Stimulated activated CD8-positive, alpha-beta memory T cell treated with anti-CD3 and anti-CD28 coated beads, Interleukin-15, amount 100 ng/mL, for 48 hours (primary cell): ENCODE measurements around the gene SUPT6H.

Experiments
- DNase-seq, 2 donors: peaks; one replicate each; pipeline ENCODE4 v3.0.0-alpha.2; 2020; ENCODE audit warnings: low read depth in 2 of 2

SUPT6H gene

DNA sequence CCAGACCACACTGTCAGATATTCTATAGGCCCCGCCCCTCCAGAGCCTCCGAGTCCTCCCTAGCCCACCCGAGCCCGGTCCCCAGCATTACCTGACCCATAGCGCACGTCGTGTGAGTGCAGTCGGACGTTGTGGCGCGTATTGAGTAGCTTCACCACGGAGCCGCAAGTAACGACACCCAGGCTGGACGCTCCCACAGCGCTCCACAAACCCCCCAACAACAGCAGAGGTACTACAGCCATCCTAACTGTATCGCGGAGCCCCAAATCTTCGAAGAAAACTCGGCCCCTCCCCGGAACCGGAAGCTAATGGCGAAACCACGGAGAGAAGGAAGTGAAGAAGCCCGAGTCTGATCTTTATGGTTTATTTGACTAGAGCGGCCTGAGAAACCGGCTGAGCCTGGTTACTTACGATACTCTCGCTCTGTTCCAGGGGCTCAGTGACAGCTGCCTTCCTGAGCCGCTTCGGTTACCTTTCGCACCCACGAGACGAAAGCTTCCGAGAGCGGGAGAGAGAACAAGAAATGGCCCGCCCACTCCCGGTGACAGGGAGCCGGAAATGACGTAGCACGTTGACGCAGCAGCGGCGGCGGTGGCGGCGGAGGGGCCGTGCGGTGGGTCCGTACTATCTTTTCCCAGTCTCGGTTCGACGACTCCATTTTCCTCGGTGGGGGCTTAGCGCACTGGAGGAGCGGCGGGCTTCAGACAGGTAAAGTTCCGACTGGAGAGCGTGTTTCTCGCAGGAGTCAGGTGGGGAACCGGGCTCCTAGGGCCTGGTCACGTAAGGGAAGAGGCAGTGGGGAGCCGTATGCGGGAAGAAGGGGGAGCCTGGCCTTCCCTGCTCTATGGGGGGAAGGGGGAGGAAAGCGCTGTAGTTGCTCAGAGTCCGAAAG, at the start of gene SUPT6H, which contains the start of gene SDF2:
TSS of gene SUPT6H (plus strand) at position 571 of the 892 bp plus-strand sequence. CDS start 11,197 bp downstream, outside the sequence.
TSS of gene SDF2 (minus strand) at position 272 of the 892 bp plus-strand sequence. CDS start at position 242, 30 bp downstream.
- DNase-seq, result peak; percentile 88 to 90

DNA sequence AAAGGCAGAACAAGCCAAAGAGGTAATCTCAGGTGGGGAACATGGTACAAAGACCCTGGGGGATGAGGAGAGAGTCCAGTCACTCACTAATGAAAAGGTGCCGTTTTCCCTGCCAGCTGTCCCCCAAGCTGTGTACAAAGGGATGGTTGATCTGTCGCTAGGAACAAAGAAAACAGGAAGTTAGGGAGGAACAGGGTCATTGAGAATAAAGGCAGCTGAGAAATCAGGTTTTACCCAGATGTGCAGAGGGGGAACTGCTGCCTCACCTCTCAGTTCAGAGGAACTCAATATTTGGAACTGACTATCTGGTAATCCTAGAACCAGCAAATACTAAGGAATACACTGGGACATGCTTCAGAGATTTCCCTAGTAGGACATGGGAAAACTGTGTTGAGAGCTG, 49.5 kb upstream of the SUPT6H start:
- DNase-seq, result no peak

DNA sequence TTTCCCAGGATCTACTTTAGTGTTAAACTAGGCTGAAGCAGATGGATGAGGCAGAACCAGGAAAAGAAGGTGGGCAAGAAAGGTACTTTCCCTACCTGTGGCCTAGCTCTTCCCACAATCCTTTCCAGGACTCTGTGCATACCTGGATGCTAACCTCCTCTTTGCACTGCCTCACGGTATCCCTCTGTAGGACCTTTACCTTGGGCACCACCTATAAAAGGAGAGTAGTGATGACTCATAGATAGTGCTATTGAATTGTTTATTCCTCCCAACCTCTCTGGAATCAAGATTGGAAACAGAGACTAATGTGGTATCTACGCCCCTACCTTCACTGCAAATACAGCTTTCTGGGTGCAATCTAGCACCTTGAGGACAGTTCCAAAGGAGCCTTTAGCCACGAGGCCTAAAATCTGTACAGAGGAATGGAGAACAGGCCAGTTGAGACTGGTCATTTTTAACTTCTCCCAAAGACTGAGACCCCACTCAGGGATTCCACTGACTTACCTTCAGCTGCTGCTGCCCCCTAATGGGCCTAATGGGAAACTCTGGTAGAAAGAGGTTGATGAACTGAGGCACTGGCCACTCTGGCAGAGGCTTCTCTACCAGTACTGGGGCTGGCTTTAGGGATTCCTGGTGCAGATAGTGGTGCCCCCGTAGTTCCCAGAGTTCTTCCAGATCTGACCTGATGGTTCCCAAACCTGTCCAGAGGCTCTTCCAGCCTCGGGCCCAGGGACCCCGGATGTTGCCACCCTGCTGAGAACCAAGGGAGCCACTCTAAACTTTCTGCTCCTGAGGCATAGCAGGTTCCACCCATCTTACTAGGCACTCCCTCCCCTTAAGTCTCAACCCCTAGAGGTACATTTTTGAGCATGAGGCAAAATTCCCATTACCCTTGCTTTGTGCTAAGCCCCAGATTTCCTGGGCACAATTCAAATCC, 48.8 kb upstream of the SUPT6H start:
- DNase-seq, result peak in 1 of 2 donors; percentile 2

DNA sequence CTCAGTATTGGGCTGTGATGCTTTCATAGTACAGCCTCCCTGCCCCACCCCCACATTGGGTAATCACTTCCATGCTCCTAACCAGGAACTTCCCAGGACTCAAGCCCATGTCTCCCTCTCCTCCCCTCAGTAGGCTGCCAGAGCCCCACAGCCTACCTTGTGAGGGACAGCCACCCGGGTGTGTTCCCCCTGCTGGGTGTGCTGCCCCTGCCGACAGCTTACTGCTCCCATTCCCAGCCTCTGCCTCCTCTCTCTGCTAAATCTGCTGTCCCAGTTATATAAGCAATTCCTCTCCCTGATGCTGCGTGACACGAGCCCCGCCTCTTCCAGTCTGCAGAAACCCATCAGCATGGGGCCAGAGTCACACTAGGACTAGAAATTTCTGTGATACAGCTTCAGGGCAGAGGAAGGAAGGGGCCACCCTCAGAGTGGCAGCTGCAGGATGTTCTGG, 48.0 kb upstream of the SUPT6H start, which contains the start of gene RSKR:
TSS of gene RSKR (minus strand) at position 255 of the 451 bp plus-strand sequence. CDS start at position 231, 24 bp downstream.
- DNase-seq, result no peak

DNA sequence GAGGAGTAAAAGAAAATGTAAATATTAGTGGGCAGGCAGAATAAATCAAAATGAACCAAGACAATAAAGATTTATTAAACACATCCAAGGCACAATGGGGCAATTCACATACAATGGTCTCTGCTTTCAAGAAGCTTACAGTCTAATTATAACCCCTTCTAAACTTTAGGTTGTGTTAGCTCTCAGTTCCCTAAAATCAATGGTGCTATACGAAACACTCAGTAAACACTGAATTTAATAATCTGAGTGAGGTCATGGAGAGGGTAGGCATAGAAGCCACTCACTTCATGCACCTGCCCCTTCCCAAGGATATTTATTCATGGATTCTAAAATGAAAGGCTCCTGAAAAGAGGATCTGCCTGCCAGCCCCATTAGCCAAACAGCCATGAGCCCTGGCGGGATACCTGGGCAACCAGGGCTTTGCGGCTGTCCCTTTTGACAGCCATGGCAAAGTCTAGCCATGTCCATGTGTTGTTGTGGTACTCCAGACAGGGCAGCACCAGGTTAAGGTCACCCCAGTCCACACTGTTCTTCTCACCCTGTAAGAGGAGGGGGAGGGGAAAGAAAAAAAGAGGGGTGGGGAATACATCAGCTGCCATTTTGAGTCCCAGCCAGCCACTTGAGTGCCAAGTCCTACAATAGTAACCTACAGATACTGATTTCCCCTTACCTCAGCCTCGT, 46.6 kb upstream of the SUPT6H start:
- no peak for DNase-seq

DNA sequence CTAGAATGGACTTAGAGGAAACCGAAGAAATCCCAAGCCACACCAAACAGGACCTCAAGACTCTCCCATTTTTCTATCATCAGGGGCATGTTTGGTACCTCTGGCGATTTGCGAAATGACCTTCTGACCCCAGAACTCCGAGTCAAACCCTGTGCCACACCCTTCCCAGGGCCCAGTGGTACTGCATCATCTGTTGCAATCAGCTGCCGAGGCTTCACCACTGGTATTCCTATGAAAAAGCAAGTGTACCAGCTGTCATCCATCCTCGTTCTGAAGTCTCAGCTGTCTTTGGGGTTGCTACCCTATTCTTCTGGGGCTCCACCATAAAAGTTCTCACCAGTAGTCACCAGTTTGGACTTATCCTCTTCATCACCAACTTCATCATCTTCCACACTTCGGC, 45.7 kb upstream of the SUPT6H start:
- no peak for DNase-seq

DNA sequence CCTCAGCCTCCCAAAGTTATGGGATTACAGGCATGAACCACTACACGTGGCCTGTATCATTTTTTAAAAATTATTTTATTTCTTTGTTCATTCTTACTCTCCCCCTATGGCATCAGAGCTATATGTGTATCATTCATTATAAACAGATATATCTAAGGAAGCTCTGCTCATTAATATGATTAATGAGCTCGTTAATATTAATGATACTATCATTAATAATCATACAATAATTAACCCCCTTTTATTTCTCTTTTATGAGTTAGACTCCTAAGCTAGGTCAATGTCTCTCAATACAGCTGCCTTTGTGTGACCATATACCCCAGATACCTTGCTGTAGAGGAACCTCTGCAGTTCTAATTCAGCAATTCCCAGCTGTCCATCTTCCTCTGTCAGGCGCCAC, 43.5 kb upstream of the SUPT6H start:
- no peak for DNase-seq

DNA sequence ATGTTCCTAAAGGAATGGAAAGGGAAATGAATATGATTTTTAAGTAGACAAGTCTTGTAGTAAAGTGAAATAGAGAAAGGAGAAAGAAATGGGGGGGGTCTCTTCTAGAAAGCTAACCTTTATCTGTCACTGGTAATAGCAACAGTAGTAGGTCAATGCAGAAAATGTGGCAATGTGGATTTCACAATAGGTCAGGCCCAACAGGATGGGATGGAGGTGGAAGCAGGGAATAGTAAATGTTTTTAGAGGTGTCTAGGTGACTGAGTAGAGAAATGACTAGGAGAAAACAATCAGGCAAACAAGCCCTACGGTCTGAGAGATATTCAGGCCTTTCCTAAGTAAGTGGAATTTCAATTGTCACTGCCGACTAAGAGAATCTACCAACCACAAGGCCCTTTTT, 42.0 kb upstream of the SUPT6H start:
- DNase-seq, result no peak

DNA sequence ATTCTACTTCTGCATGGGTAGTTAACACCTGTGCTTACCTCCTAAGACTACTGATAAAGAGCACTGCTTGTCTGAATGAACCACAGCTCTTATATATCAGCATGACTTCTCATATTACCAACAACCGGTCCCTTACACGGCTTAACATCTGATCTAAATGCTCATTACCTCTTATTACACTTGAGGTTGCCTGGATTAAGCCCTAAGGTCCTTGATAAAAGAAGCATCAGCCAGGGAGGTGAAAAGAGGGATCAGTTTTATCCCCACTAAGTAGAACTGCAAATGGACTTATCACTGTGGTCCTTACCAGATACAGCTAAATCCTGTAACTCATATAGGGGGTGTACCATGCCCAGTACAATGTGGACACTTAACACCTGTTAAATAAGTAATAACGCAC, 39.8 kb upstream of the SUPT6H start:
- no peak for DNase-seq

DNA sequence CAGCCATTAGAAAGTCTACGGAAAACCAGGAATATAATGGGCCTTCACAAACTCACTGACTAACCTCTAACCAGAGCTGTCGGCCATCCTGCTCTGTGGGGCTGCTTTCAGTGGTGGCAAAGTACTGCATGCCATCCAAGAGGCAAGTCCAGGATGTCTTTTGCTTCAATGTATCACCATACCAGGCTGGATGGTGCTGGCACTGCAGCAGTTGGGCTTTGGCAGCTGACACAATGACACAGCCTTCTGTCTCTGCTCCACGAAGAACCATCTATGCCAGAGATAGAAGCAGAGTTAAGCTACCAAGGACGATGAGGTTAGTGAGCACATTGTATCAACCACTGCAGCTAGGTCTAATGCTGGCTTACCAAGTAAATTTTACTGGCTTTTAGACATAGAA, 38.3 kb upstream of the SUPT6H start:
- no peak for DNase-seq

DNA sequence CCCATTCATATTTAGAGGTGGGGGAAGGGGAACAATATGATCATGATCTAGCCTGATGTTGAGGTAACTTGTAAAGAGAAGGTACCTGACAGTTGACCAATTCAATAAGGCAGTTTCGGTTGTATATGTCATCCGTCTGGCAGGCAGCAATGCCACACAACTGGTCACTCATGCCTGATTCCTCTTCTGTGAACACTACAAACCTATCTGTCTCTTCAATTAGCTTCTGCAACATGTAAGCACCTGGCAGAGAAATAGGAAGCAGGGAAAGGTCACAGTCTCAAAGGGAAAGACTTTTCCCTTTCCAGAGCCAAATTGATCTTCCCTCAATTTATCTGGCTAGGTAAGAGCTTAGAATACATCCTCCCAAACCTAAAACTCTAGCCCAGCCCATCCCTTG, 37.9 kb upstream of the SUPT6H start:
- DNase-seq, result no peak

DNA sequence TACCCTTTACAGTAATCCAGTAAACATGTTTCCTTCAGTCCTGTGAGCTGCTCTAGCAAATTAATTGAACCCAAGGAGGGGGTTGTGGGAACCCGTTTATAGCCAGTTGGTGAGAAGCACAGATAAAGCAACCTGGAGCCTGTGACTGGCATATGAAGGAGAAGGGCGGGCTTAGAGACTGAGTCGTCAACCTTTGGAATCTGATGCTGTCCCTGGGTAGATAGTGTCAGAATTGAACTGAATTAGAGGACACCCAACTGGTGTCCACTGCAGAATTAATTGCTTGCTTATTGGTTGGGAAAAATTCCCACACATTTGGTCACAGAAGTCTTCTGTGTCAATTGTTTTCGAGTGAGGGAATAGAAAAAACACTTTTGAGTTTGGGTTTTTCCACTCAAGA, 35.2 kb upstream of the SUPT6H start:
- no peak for DNase-seq

DNA sequence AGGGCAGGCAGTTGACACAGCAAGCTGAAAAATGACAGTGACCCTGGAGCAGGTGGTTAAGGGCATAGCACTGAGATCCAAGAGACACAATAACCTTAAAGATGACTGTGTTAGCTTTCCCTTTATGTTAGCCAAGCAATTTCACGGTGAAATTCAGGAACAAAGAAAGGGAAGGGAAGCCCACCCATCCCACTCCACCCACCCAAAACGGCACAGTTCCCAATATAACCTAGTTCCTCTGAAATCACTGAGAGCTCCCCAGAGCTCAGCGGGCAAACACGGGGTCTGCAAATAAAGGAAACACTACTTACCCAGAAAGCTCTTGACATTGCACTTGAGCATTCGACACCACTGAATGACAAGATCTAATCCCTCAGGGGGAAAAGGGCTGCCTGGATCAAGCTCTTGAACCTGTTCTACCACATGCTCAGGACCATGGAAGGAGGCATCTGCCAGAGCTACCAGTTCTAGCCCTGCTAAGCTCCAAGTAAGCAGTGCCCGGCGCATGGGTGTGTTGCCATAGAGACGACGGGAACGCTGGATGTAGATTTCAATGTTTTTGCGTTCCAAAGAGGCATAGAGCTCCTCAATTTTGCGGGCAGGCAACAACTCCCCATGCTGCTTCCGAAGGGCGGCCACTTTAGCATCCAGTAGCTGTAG, 27.7 kb upstream of the SUPT6H start:
- DNase-seq, result no peak

DNA sequence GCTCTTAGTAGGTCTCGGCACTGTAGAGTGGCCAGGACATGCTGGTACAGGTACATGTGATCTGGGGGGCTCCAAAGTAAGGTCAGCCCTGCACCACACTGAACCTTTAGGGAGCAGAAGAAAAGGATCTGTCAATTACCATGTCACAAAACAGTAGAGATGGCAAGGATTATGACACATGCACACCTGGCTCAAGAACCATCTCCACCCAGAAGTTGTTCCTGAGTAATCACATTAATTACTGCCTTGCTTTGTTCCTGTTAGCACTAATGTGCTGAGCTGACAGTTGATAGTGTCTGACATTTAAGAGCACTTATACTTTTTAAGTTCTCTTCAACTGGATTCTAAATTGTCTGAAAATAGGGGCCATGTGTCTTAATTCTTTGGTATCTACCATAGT, 26.5 kb upstream of the SUPT6H start:
- no peak for DNase-seq

DNA sequence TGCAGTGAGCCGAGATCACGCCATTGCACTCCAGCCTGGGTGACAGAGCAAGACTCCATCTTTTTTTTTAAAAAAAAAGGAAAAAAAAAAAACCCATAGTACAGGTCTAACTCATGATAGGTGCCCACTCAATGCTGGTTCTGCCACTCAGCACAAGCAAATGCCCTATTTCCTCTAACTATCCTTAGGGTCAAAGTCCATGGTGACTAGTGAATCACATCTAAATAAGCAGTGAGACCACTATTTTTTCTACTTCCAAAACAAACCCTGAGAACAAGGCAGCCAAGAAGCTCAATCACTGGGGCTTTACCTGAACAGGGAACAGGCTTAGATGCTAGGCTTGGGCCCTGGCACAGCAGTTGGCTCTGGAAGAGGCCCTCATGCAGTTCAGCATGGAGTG, 20.4 kb upstream of the SUPT6H start:
- no peak for DNase-seq

DNA sequence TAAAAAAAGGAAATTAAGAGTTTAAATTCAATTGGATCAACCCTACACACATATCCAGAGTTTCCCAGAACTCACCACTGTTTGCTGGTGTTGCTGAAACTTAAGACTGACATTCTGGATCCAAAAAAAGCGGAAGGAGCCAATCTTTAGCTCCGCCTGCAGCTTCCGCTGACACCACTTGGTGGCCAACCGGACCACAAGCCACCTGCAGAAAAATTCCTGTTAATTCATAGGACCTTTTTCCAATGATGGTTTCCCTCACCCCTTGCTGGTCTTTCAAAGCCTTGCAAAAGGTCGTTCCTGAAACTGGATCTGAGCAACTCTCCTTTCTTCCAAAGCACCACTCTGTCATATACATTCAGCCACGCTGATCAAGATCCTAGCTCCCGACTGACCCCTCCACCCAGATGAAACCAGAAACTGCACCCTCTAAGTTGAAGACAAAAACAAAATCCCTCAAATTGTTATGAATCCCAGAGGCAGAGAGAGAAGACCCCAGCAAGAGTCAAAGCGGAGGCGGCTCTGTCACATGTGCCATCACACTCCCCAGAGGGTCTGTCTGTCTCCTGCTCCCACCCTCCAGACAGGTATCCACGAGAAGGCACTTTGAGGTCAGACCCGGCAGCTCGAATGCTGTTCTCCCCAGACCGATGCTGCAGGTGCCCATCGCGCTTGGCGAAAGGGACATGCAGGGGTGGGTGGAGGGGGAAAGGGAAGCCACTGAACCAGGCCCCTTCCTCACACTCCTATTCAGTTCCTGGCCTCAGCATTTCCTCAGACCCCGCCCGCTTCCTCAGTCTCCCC, 17.8 kb upstream of the SUPT6H start:
- DNase-seq, result no peak

DNA sequence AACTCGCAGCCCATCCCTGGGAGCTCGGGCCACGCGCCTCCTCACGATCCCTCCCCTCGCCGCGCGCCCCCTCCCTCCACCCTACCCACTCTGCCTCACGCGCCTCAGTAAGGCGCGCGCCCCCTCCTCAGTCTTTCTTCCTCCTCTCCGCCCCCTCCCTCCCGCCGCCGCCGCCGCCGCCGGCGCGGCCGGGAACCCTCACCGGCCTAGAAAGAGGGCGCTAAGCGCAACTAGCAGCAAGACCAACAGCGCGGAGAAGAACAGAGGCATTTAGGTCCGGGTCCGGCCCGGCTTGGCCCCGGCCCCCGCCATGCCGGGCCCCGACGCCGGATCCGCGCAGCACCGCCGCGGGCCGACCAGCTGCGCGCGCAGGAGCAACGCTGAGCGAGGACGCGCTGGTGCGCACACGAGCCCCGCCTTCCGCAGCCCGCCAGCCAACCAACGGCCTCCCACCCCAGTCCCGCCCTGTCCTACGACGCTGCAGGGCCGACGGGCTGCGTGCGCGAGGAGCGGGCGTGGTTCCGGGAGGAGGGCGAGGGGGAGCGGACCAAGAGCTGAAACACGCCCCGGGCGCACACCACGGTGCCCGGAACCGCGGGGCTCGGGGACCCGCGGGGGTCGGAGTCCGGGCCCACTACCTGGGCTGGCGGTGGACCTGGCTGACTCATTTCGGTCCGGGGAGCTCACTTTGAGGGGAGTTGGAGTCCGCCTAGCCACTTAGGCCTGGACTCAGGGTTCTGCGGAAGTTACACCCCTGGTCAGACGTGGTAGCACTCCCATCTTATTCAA, 17.0 kb upstream of the SUPT6H start, which contains the start of gene BLTP2:
TSS of gene BLTP2 (minus strand) at position 372 of the 789 bp plus-strand sequence. CDS start at position 270, 102 bp downstream.
- peak; percentile 95 to 97 for DNase-seq

DNA sequence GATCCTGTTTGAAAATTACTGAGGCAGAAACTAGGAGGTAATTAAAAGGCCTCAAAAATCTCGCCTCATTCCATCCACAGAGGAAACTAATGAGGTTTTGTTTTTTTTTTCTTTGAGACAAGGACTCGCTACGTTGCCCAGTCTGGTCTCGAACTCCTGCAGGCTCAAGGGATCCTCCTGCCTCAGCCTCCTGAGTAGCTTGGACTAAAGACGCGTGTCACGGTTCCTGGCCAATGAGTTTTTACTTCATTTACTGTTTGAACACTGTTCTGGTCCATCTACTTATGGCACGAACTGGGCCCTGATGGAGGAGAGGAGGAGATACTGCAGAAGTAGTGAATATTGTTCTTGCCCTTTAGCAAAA, 16.4 kb upstream of the SUPT6H start:
- no peak for DNase-seq

DNA sequence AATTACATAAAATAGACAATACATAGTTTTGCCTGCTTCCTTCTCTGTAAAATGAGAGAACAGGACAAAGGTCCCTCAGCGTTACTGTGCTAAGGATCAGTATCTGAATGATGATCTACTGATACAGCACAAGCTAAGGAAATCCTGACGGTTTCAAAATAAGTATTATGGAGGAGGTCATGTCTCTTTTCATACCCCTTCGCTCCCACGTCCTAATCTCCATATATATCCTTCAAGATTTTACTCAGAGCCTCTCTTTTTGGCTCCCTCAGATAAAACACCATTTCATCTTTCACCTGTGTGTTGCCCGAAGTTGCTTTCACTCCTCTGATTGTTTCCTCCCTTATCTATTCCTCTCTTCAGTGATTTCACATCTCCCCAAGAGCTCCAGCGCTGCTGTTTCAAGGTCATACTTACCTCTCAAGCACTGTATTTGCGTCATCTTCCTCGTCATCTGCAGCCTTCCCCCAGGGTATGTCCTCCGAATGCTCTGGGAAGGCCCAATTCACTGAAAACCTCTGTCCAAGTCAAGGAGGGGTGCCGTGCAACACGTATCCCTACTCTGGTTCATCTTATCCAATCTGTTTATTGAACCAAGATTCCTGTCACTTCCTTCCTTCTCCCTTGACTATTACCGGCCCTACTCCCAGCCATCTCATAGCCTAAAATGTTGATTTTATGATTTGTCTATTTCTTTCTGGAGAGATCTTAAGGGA, 15.8 kb upstream of the SUPT6H start:
- no peak for DNase-seq
